Measurements from ENCODE around the gene FARS2.

The FARS2 gene

DNA sequence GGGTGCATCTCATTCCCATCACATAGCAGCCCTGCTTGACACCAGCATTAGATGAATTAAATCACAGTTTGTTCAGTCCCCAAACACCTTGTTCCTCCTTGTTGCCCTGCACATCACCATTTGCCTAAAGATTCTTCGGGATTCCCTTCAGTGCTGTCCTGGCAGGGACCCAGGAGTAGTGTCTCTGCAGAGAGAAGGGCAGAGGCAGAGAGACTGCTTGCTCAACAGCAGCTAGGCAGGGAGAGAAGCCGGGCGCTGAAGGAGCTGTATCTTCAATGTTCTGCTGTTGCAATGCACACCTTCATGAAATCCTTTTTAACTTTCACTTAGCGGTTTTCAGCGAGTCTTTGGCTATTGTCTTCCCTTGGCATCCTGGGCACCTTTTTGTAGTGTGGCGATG lies 362.9 kb downstream of the FARS2 start:
- TF ChIP-seq, protein P1, sequence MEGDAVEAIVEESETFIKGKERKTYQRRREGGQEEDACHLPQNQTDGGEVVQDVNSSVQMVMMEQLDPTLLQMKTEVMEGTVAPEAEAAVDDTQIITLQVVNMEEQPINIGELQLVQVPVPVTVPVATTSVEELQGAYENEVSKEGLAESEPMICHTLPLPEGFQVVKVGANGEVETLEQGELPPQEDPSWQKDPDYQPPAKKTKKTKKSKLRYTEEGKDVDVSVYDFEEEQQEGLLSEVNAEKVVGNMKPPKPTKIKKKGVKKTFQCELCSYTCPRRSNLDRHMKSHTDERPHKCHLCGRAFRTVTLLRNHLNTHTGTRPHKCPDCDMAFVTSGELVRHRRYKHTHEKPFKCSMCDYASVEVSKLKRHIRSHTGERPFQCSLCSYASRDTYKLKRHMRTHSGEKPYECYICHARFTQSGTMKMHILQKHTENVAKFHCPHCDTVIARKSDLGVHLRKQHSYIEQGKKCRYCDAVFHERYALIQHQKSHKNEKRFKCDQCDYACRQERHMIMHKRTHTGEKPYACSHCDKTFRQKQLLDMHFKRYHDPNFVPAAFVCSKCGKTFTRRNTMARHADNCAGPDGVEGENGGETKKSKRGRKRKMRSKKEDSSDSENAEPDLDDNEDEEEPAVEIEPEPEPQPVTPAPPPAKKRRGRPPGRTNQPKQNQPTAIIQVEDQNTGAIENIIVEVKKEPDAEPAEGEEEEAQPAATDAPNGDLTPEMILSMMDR (IDR thresholded peaks at IDR 0.05; ENCODE audit: low read depth, low read length, missing control alignments) = no peak
- no peak for DNase-seq (ENCODE audit: low read depth)

DNA sequence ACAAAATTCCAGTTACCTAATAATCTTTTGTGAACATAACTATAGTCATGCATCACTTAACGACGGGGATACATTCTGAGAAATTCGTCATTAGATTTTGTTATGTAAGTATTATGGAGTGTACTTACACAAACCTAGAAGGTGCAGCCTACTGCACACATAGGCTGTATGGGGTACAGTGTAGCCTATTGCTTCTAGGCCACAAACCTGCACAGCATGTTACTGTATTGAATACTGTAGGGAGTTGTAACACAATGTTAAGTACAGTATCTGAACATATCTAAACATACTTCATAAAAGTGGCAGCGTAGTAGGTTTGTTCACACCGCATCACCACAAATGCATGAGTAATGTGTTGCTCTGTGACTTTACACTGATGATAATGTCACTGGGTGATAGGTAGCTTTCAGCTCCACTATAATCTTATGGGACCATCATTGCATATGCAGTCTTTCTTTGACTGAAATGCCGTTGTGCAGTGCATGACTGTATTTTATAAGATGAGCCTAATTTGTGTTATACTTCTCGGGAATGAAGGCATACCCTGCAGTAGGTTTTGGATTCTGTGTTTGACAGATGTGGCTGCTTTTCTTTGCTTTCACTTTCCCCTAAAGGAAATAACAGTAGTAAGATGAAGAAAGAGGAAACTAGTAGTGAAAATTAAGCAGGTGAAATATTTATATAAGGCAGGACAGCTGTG lies 365.6 kb downstream of the FARS2 start:
- TF ChIP-seq, protein P1 (IDR thresholded peaks at IDR 0.05; ENCODE audit: low read depth, low read length, missing control alignments) = no peak
- DNase-seq (ENCODE audit: low read depth) = no peak
- no peak overlapping the region for H3K4me3 ChIP-seq (ENCODE audit: low read depth, low read length)

More for the DNA sequence above, 362.9 kb downstream of the FARS2 start:
- H3K4me3 ChIP-seq (ENCODE audit: low read depth, low read length) = no peak overlapping the region

DNA sequence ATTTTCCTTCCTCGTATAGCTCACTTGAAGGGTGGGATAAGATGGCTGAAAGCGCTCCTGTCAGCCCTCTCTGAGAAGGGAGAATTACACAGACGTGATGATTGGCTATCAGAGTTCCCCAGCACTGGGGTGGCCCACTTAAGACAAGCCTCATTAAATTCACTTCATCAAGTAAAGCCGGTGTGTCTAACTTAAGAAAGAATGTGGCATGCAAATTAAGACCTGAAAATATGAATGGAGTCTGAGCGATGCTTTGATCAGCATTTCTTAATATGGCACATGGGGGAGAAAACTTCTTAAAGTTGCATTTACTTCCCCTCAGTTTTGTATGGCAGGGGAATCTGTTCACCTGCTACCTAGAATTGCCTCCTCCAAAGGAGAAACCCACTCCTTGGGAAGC lies 369.3 kb downstream of the FARS2 start:
- DNase-seq (ENCODE audit: low read depth) = no peak
- TF ChIP-seq, protein P1 (IDR thresholded peaks at IDR 0.05; ENCODE audit: low read depth, low read length, missing control alignments) = no peak
- no peak overlapping the region for H3K4me3 ChIP-seq (ENCODE audit: low read depth, low read length)

DNA sequence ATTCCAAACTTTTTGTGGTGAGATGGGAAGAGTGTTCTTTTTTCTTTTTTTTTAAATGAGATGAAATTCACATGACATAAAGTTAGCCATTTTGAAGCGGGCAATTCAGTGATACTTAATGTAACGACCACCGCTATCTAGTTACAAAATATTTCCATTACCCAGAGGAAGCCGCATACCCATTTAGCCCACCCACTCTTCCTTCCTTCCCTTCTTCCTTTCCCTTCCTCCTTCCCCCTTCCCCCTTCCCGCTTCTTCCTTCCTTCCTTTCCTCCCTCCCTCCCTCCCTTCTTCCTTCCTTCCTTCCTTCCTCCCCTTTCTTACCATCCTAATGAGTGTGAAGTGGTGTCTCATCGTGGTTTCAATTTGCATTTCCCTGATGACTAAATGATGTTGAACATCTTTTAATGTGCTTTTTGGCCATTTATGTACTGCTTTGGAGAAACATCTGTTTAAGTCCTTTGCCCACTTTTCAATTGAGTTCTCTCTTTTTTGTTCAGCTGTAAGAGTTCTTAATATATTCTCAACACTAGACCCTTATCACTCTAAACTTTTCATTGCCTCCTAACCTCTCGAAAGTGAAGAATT lies 371.1 kb downstream of the FARS2 start:
- no peak for DNase-seq (ENCODE audit: low read depth)
- TF ChIP-seq, protein P1 (IDR thresholded peaks at IDR 0.05; ENCODE audit: low read depth, low read length, missing control alignments) = no peak
- no peak overlapping the region for H3K4me3 ChIP-seq (ENCODE audit: low read depth, low read length)

DNA sequence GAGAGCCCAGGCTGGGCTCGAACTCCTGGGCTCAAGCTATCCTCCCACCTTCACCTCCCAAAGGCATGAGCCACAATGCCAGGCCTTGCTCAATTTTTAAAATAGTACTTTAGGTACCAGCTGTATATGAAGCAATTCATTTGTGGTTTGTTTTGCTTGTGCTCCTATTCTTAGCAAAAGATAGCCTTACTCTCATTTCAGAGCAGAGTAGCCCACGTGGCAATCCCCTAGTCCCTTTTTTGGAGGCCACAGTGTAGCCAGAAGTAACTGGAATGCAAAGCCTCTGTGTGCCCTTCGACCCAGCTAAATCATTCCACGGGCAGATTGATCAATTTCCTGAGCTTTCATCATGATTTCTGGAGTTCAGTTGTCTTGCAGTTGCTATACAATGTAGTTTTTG lies 373.2 kb downstream of the FARS2 start:
- TF ChIP-seq, protein P1 (IDR thresholded peaks at IDR 0.05; ENCODE audit: low read depth, low read length, missing control alignments) = no peak
- no peak overlapping the region for H3K4me3 ChIP-seq (ENCODE audit: low read depth, low read length)
- no peak for DNase-seq (ENCODE audit: low read depth)

DNA sequence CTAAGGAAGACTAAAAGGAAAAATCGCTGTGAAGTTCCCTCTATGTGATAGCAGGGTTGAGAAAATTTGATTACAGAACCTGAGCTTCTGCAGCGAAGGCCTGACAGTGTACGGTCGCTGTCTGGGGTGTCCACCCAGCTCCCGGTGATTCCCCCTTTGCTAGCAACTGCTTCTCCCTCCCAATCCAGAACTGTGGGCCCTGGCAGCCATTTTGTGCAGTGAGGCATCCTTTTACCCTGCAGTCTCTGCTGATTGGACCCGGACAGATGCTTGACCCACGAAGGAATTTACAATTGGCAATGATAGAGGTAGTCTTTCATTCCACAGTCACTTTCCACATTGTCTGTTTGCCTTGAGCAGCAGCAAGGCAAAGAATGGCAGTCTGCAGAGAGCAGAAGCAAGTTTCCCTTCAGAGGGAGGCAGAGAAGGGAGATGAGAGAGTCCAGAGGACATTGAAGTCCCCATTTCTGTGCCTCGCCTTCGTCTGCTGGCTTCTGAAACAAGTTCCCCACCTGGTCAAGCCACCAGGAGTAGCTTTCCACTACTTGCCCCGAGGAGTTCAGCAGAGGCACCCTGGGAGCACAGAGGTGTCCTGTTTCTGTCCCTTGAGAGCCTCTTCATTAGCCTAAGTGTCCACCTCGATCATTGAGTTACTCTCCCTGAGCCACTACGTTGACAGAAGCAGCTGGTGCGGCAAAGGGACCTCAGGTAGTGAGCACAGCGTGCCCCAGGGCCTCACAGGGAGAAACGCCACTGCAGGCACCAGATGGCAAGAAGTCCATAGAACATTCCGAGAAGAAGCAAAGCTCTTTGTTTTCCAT lies 375.1 kb downstream of the FARS2 start:
- TF ChIP-seq, protein P1 (IDR thresholded peaks at IDR 0.05; ENCODE audit: low read depth, low read length, missing control alignments) = no peak
- DNase-seq (ENCODE audit: low read depth) = no peak

More for the DNA sequence above, 375.1 kb downstream of the FARS2 start:
- H3K4me3 ChIP-seq (ENCODE audit: low read depth, low read length) = no peak overlapping the region

All from GM12864 (cell line).